ENCODE data around the gene LRTM2. TPM values are rescaled to one million over a fixed set of nuclear protein-coding genes. Genes with fewer than 3 reads are reported as not detected.

The LRTM2 gene
- total RNA-seq, 3 donors from 2014 or later = not detected

GRCh38 chr12:1822699-1823098 lies 2.3 kb downstream of the LRTM2 start:
- H3K27me3 ChIP-seq = peaks cover 0 to 72% of the 10 kb centered on the region in 2 donors
- DNase-seq (ENCODE audit: low spot score in 2 of 2) = no peak

GRCh38 chr12:1823237-1823636 lies 2.9 kb downstream of the LRTM2 start:
- TF ChIP-seq POLR2A (IDR thresholded peaks at IDR 0.05) (no peak), POLR2AphosphoS5 (IDR thresholded peaks at IDR 0.05) (no peak), CTCF (IDR thresholded peaks at IDR 0.05) (no peak)
- intact Hi-C loops (cut with DNase I; ENCODE audit: low total_unique reads) = no loop called here

More at GRCh38 chr12:1822699-1823098, 2.3 kb downstream of the LRTM2 start:
- no peak for TF ChIP-seq POLR2AphosphoS5 (IDR thresholded peaks at IDR 0.05)
- no peak for TF ChIP-seq CTCF (IDR thresholded peaks at IDR 0.05)
- no peak for TF ChIP-seq POLR2A (IDR thresholded peaks at IDR 0.05)
- Histone ChIP-seq H3K9me3 (no peaks in the 10 kb centered on the region), H3K4me3 (no peak overlapping the region), H3K27ac (no peak overlapping the region), H3K4me1 (no peaks in the 10 kb centered on the region), H3K36me3 (no peaks in the 10 kb centered on the region)
- intact Hi-C loops (cut with DNase I; ENCODE audit: low total_unique reads) = no loop called here

GRCh38 chr12:1825382-1826102 lies 5.2 kb downstream of the LRTM2 start:
- Histone ChIP-seq H3K4me1 (peaks cover 0 to under 1% of the 10 kb centered on the region in 2 donors), H3K27me3 (peaks cover 0 to 69% of the 10 kb centered on the region in 2 donors), H3K4me3 (no peak overlapping the region), H3K9me3 (no peaks in the 10 kb centered on the region), H3K27ac (no peak overlapping the region), H3K36me3 (no peaks in the 10 kb centered on the region)
- intact Hi-C loops (cut with DNase I; ENCODE audit: low total_unique reads) = no loop called here
- no peak for DNase-seq (ENCODE audit: low spot score in 2 of 2)
- TF ChIP-seq POLR2AphosphoS5 (IDR thresholded peaks at IDR 0.05) = no peak
- TF ChIP-seq CTCF (IDR thresholded peaks at IDR 0.05) = no peak
- TF ChIP-seq POLR2A (IDR thresholded peaks at IDR 0.05) = no peak

More at GRCh38 chr12:1823237-1823636, 2.9 kb downstream of the LRTM2 start:
- H3K27ac ChIP-seq = no peak overlapping the region
- no peak for DNase-seq (ENCODE audit: low spot score in 2 of 2)
- no peaks in the 10 kb centered on the region for H3K4me1 ChIP-seq
- peaks cover 0 to 78% of the 10 kb centered on the region in 2 donors for H3K27me3 ChIP-seq
- H3K4me3 ChIP-seq = no peak overlapping the region
- H3K36me3 ChIP-seq = no peaks in the 10 kb centered on the region
- H3K9me3 ChIP-seq = no peaks in the 10 kb centered on the region

- Histone ChIP-seq H3K9me3 (no peaks in the 10 kb centered on the region), H3K4me3 (no peak overlapping the region), H3K27ac (no peak overlapping the region), H3K4me1 (peaks cover 0 to 4% of the 10 kb centered on the region in 2 donors), H3K36me3 (no peaks in the 10 kb centered on the region), H3K27me3 (peaks cover 0 to 61% of the 10 kb centered on the region in 2 donors)
- no peak for DNase-seq (ENCODE audit: low spot score in 2 of 2)
- no peak for TF ChIP-seq CTCF (IDR thresholded peaks at IDR 0.05)
- no peak for TF ChIP-seq POLR2AphosphoS5 (IDR thresholded peaks at IDR 0.05)
- TF ChIP-seq POLR2A (IDR thresholded peaks at IDR 0.05) = no peak
- intact Hi-C loops (cut with DNase I; ENCODE audit: low total_unique reads) = no loop called here
These were observed 6.0 kb downstream of the LRTM2 start for GRCh38 chr12:1826401-1826800.

- Histone ChIP-seq H3K27me3 (peaks cover 0 to 54% of the 10 kb centered on the region in 2 donors), H3K36me3 (no peaks in the 10 kb centered on the region), H3K4me3 (no peak overlapping the region), H3K9me3 (no peaks in the 10 kb centered on the region), H3K27ac (no peak overlapping the region), H3K4me1 (peaks cover 0 to 4% of the 10 kb centered on the region in 2 donors)
- no peak for TF ChIP-seq POLR2A (IDR thresholded peaks at IDR 0.05)
- TF ChIP-seq POLR2AphosphoS5 (IDR thresholded peaks at IDR 0.05) = no peak
- no peak for TF ChIP-seq CTCF (IDR thresholded peaks at IDR 0.05)
- DNase-seq (ENCODE audit: low spot score in 2 of 2) = no peak
- intact Hi-C loops (cut with DNase I; ENCODE audit: low total_unique reads) = no loop called here
These were observed 6.7 kb downstream of the LRTM2 start for GRCh38 chr12:1826867-1827705.
